Spinal cord (tissue), 10 donors: Measurements from ENCODE around the gene SLC6A13. TPM values are rescaled to one million over a fixed set of nuclear protein-coding genes. Genes with fewer than 3 reads are reported as not detected.

Source experiments
- DNase-seq, 6 donors: peaks; one replicate each; pipeline versions ENCODE4 v3.0.0 to v3.0.0-alpha.2; 2013 to 2015; ENCODE audit warnings: low spot score in 6 of 6, low read depth in 4 of 6
- H3K27ac ChIP-seq: one replicate; pipeline ENCODE4 v1.5.1; 2013; ENCODE audit warnings: low read depth, low read length, control low read depth
- H3K27me3 ChIP-seq: one replicate; pipeline ENCODE4 v1.6.1; 2013; ENCODE audit warnings: low read length; ENCODE audit not compliant: control insufficient read depth, insufficient read depth
- H3K36me3 ChIP-seq: one replicate; pipeline ENCODE4 v1.6.1; 2013; ENCODE audit warnings: low read length; ENCODE audit not compliant: control insufficient read depth, insufficient read depth
- H3K4me1 ChIP-seq: one replicate; pipeline ENCODE4 v1.6.1; 2013; ENCODE audit warnings: low read length; ENCODE audit not compliant: control insufficient read depth, insufficient read depth
- H3K4me3 ChIP-seq: one replicate; pipeline ENCODE4 v1.5.1; 2013; ENCODE audit warnings: low read depth, low read length, control low read depth
- H3K9me3 ChIP-seq: one replicate; pipeline ENCODE4 v1.6.1; 2013; ENCODE audit warnings: low read length; ENCODE audit not compliant: control insufficient read depth, insufficient read depth
- WGBS: methylation state at CpG from one replicate; pipeline ENCODE4 v1.1.5; 2013; ENCODE audit warnings: missing lambda C conversion rate; ENCODE audit not compliant: insufficient coverage; 5-methylcytosine and 5-hydroxymethylcytosine counted together
- polyA plus RNA-seq, 2 donors: library from polyadenylated mRNA; unstranded; fragments of 120-200 nt; gene quantifications; one replicate each; pipeline ENCODE4 v1.2.1, GENCODE V29; 2013; ENCODE audit not compliant: insufficient read length in 2 of 2
- total RNA-seq, 2 donors: library from RNA; depleted of rRNA in 1 of 2; stranded (reverse); fragments of 120-200 nt in 1 of 2; fragments of >200 nt in 1 of 2; gene quantifications; one replicate each; pipeline versions ENCODE4 v1.2.3 to v1.2.4, GENCODE V29; 2013 to 2014
- donor health status: healthy.

Gene SLC6A13
- total and polyA plus RNA-seq, 4 donors, result 33.6 to 711 (median 153) TPM

DNA sequence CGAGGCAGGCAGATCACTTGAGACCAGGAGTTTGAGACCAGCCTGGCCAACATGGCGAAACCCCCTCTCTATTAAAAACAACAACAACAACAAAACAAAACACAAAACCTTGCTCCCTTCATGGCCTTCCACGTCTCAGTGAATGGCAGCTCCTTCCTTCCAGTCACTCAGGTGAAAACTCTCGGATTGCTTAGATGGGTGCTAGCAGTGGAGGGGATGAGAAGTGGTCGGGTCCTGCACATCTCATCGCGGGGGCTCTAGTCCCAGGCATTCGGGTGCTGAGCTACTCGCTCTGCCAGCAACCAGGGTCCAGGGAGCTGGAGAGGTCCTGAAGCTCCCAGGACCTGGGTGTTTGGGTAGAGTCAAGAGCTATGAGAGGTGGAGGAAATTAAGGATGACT is 7.7 kb downstream of the SLC6A13 start:
- no peaks in the 10 kb centered on the region for H3K9me3 ChIP-seq
- H3K27ac ChIP-seq, result no peak overlapping the region
- DNase-seq, result no peak
- H3K4me3 ChIP-seq, result no peak overlapping the region
- H3K4me1 ChIP-seq, result no peaks in the 10 kb centered on the region
- H3K27me3 ChIP-seq, result peaks cover 6% of the 10 kb centered on the region
- no peaks in the 10 kb centered on the region for H3K36me3 ChIP-seq
- 100% methylated on average over 7 of the region's 9 CpGs for WGBS

DNA sequence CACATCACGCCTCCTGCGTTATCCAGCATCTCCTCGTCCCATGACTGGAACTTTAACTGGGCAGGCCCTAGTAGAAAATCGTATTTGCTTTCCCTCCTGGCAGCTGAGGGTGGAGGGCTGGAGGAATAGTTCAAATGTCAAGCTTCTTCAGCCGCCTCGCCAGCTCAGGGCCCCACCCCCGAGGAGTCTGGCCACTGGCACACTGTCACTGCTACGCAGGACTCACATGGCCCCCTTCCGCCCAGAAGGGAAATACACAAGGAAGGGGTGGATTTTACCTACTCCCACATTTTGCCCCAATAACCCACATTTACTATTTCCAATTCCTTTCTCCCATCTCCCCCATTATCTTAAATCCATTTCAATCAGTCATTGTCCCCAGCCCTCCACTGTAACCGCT is 8.6 kb downstream of the SLC6A13 start:
- DNase-seq, result no peak
- 80% methylated on average over 7 of the region's 10 CpGs for WGBS
- Histone ChIP-seq H3K36me3 (no peaks in the 10 kb centered on the region), H3K27me3 (peaks cover 6% of the 10 kb centered on the region), H3K4me1 (no peaks in the 10 kb centered on the region), H3K27ac (no peak overlapping the region), H3K9me3 (no peaks in the 10 kb centered on the region), H3K4me3 (no peak overlapping the region)

DNA sequence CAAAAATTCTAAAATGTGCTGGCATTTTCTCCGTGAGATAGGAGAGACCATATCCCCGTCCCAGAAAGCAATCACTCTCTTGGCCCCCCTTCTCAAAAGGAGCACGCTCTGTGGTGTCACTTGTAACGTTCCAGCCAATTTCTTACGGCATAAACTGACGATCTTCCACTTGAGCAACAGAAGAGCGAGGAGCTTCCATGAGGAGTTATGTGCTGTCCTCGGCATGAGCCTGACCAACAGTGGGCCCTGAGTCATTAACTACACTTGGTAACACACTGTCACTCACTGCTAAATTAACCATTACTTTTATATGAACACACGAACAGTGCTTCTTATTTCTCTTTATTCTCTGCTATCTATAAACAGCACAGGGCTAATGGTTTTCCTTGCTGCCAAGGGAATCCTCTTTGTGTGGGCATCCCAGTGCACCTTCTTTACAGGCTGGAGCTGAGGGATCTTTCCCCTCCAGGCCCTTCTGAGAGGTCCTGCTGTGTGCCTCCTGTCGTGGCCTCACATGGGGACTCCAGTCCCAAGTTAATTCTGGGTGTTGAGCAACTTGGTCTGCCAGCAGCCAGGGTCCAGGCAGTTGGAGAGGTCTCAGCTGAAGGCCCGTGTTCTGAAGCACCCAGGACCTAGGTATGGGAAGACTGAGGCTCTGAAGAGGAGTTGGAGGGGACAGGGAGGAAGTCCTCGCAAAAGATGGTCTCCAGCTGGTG is 9.4 kb downstream of the SLC6A13 start:
- Histone ChIP-seq H3K36me3 (no peaks in the 10 kb centered on the region), H3K4me1 (no peaks in the 10 kb centered on the region), H3K4me3 (no peak overlapping the region), H3K27me3 (peaks cover 4% of the 10 kb centered on the region), H3K27ac (no peak overlapping the region), H3K9me3 (no peaks in the 10 kb centered on the region)
- peak in 1 of 6 donors; percentile 12 for DNase-seq
- WGBS, result 85% methylated on average over 12 of the region's 12 CpGs

DNA sequence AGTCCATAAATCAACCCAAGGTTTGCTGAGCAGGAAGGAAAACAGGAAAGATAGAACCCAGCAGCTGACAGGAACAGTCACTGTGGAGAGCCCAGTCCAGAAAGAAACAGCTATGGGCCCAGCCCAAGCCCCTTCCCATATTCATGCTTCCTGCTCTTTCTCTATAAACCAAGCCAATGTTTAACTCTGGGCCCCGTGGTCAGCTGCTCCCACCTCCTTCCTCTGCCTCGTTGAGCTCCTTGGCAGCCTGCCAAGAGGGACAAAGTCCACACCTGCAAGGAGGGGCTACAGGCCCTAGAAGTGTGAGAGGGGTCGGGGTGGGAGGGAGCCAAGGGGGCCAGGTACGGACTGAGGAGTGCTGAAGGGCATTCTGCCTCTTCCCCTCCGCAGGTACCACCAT is 10.0 kb downstream of the SLC6A13 start:
- DNase-seq, result no peak
- WGBS, result 20% methylated on average over 1 of the region's 5 CpGs
- H3K4me3 ChIP-seq, result no peak overlapping the region
- peaks cover 2% of the 10 kb centered on the region for H3K27me3 ChIP-seq
- no peaks in the 10 kb centered on the region for H3K36me3 ChIP-seq
- no peak overlapping the region for H3K27ac ChIP-seq
- H3K4me1 ChIP-seq, result no peaks in the 10 kb centered on the region
- H3K9me3 ChIP-seq, result no peaks in the 10 kb centered on the region

DNA sequence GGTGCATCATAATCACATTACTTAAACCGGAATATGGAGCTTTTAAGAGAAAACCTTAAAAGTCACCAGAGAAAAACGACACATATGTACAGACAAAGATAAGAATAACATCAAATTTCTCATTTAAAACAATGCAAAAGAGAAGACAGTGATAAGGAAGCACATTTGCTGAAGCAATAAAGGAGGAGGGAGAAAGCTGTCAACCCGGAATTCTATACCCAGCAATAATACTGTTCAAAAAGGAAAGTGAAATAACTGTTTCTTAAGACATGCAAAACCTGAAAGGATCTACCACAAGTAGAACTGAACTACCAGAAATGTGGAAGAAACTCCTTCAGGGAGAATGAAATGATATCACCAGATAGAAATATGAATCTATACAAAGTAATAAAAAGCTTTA is 15.4 kb downstream of the SLC6A13 start:
- Histone ChIP-seq H3K27ac (no peak overlapping the region), H3K27me3 (no peaks in the 10 kb centered on the region), H3K4me3 (no peak overlapping the region), H3K36me3 (no peaks in the 10 kb centered on the region), H3K9me3 (peaks cover 2% of the 10 kb centered on the region), H3K4me1 (no peaks in the 10 kb centered on the region)
- DNase-seq, result no peak
- no CpG with 5 or more reads among the region's 3 CpGs for WGBS

DNA sequence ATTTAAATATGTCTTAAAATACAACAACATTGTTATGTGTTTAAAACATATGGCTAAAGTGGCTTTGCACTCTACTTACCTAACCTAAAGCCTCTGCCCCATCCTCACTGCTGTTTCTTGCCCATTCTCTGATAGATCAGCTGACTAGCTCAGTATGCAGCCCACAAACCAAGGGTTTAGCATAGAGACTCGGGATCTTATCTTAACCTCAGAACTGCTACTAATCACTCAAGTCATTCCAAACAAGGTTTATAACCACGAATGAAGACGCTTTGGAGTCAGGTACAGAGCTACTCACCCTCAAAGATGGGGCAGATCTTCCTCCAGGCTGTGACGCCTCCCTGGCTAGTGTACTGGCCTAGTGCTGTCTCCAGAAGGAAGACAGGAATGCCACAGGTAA is 19.3 kb downstream of the SLC6A13 start:
- H3K36me3 ChIP-seq, result no peaks in the 10 kb centered on the region
- WGBS, result 86% methylated on average over 4 of the region's 4 CpGs
- H3K27me3 ChIP-seq, result no peaks in the 10 kb centered on the region
- no peak overlapping the region for H3K27ac ChIP-seq
- no peak overlapping the region for H3K4me3 ChIP-seq
- H3K4me1 ChIP-seq, result no peaks in the 10 kb centered on the region
- no peak for DNase-seq
- H3K9me3 ChIP-seq, result peaks cover 2% of the 10 kb centered on the region

DNA sequence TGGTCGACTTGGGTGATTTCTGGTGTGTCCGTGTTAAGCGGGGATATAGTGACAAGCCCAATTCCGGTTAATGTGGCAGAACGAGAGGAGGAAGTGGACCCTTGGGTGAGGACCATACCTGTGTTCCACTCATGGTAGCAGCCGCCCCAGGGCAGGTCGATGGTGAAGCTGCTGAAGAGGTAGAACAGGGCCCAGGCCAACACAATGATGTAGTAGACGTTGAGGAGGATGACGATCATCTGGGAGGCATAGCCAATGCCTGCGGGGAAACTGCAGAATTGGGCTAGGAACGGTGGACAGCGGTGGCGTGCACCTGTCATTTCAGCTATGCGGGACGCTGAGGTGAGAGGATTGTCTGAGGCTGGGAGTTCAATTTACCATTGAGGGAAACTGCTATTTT is 20.1 kb downstream of the SLC6A13 start:
- no peaks in the 10 kb centered on the region for H3K4me1 ChIP-seq
- no peak overlapping the region for H3K27ac ChIP-seq
- H3K9me3 ChIP-seq, result peaks cover 2% of the 10 kb centered on the region
- DNase-seq, result no peak
- no peaks in the 10 kb centered on the region for H3K27me3 ChIP-seq
- H3K36me3 ChIP-seq, result no peaks in the 10 kb centered on the region
- no peak overlapping the region for H3K4me3 ChIP-seq
- WGBS, result 93% methylated on average over 12 of the region's 15 CpGs

DNA sequence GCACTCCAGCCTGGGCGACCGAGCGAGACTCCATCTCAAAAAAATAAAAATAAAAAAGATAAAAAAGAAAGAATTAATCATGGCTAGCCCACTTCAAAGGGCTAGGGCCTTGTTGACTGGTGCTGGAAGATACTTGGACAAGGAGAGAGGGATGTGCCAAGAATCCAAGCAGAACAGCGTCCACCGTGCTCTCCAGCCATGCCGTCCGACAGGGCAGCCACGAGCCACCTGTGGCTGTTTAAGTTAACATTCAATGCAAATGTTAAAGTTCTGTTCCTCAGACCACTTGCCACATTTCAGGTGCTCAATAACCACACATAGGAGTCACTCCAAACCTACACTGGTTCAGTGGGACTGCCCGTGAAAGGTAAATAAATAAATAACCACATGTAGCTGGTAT is 21.4 kb downstream of the SLC6A13 start:
- H3K36me3 ChIP-seq, result no peaks in the 10 kb centered on the region
- H3K9me3 ChIP-seq, result no peaks in the 10 kb centered on the region
- H3K27ac ChIP-seq, result no peak overlapping the region
- DNase-seq, result no peak
- WGBS, result 97% methylated on average over 5 of the region's 9 CpGs
- no peaks in the 10 kb centered on the region for H3K4me1 ChIP-seq
- H3K4me3 ChIP-seq, result no peak overlapping the region
- H3K27me3 ChIP-seq, result no peaks in the 10 kb centered on the region

DNA sequence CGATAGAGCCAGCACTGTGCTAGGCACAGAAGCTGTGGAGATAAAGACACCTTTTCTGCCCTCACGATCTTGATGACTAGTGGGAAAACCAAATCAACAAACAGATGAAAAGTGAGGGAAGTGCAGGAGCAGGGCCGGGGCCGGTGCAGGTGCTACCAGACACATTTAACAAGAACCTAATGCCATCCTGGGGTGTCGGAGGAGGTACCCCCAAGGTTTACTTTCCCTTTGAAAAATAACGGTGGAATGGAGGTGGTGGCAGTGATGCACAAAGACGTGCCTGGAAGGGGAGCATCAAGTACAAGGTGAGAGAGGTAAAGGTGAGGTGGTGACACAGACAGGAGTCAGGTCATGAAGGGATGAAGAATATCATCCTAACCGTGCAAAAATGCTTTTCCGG is 22.1 kb downstream of the SLC6A13 start:
- H3K4me3 ChIP-seq, result no peak overlapping the region
- H3K9me3 ChIP-seq, result no peaks in the 10 kb centered on the region
- DNase-seq, result no peak
- H3K27me3 ChIP-seq, result no peaks in the 10 kb centered on the region
- H3K27ac ChIP-seq, result no peak overlapping the region
- no peaks in the 10 kb centered on the region for H3K36me3 ChIP-seq
- 94% methylated on average over 5 of the region's 9 CpGs for WGBS
- no peaks in the 10 kb centered on the region for H3K4me1 ChIP-seq

DNA sequence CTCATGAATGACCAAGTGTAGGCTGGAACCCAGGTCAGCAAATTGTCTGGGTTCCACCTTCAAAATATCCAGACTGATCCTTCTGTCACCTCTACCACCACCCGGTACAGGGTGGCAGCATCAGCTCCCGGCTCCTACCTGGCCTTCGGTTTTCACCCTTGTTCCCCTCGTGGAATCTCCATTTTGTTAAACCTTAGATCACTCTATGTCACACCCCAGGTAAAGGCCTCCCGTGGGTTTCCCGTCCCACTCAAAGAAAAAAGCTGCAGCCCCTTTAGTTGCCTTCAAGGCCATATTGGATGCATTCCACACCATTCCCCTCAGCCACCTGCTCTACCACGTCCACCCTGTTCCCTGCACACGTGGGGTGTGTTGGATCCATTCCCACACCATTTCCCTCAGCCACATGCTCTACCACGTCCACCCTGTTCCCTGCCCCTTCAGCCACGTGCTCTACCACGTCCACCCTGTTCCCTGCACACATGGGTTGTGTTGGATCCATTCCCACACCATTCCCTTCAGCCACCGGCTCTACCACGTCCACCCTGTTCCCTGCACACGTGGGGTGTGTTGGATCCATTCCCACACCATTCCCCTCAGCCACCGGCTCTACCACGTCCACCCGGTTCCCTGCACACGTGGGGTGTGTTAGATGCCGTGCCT is 23.8 kb downstream of the SLC6A13 start:
- H3K4me1 ChIP-seq, result no peaks in the 10 kb centered on the region
- no peak for DNase-seq
- 83% methylated on average over 19 of the region's 19 CpGs for WGBS

More for the DNA sequence above, 23.8 kb downstream of the SLC6A13 start:
- H3K36me3 ChIP-seq, result no peaks in the 10 kb centered on the region
- no peak overlapping the region for H3K4me3 ChIP-seq
- no peaks in the 10 kb centered on the region for H3K9me3 ChIP-seq
- H3K27ac ChIP-seq, result no peak overlapping the region
- no peaks in the 10 kb centered on the region for H3K27me3 ChIP-seq
